DMS153 (cell line): ENCODE measurements around the gene IFT81.
A peak's percentile ranks its signal among the peaks of the same experiment; 100 is the strongest.
"Not testable (repeated sequence)": the region's sequence is repeated elsewhere in the genome, so short reads cannot be mapped to it uniquely, and the experiment has no call there.

ENCODE experiments used
- DNase-seq: peaks from one replicate; lab custom pipeline; 2025; lab: John Stamatoyannopoulos, UW

The IFT81 gene

GRCh38 chr12:110205931-110206330 is 81.8 kb downstream of the IFT81 start:
- no peak for DNase-seq

- DNase-seq: not testable (repeated sequence)
Measured at GRCh38 chr12:110211639-110212536, 87.7 kb downstream of the IFT81 start.

GRCh38 chr12:110217996-110218674 is 94.0 kb downstream of the IFT81 start:
- no peak for DNase-seq

GRCh38 chr12:110222027-110222426 is 97.9 kb downstream of the IFT81 start:
- DNase-seq: no peak

GRCh38 chr12:110222433-110222832 is 98.3 kb downstream of the IFT81 start:
- DNase-seq: no peak

- DNase-seq: no peak
Measured at GRCh38 chr12:110223777-110224378, 99.7 kb downstream of the IFT81 start.

- no peak for DNase-seq
Measured at GRCh38 chr12:110224379-110225304, 100.5 kb downstream of the IFT81 start.

- no peak for DNase-seq
Measured at GRCh38 chr12:110227138-110227537, 103.0 kb downstream of the IFT81 start.

- not testable (repeated sequence) for DNase-seq
Measured at GRCh38 chr12:110228348-110228747, 104.2 kb downstream of the IFT81 start.

- no peak for DNase-seq
Measured at GRCh38 chr12:110228756-110229155, 104.6 kb downstream of the IFT81 start.

GRCh38 chr12:110229409-110229808 is 105.3 kb downstream of the IFT81 start:
- DNase-seq: no peak

GRCh38 chr12:110230655-110231054 is 106.5 kb downstream of the IFT81 start:
- no peak for DNase-seq

GRCh38 chr12:110233212-110233903 is 109.2 kb downstream of the IFT81 start:
- DNase-seq: no peak

- no peak for DNase-seq
Measured at GRCh38 chr12:110234331-110234751, 110.2 kb downstream of the IFT81 start.

- peak; percentile 34 for DNase-seq
Measured at GRCh38 chr12:110234755-110235154, 110.6 kb downstream of the IFT81 start.

- DNase-seq: no peak
Measured at GRCh38 chr12:110235383-110235782, 111.2 kb downstream of the IFT81 start.

- DNase-seq: no peak
Measured at GRCh38 chr12:110243227-110243626, 119.1 kb downstream of the IFT81 start.

GRCh38 chr12:110244372-110244771 is 120.2 kb downstream of the IFT81 start:
- DNase-seq: no peak

- no peak for DNase-seq
Measured at GRCh38 chr12:110244829-110245228, 120.7 kb downstream of the IFT81 start.

- no peak for DNase-seq
Measured at GRCh38 chr12:110245369-110245772, 121.2 kb downstream of the IFT81 start.
